Pancreas (tissue), 10 donors: ENCODE data around the gene FSD1. TPM values are rescaled to one million over a fixed set of nuclear protein-coding genes. Genes with fewer than 3 reads are reported as not detected.
"Not testable (repeated sequence)": the region's sequence is repeated elsewhere in the genome, so short reads cannot be mapped to it uniquely, and the experiment has no call there.

Experiments
- ATAC-seq, 4 donors: fragments of 200-7000 bp; cut with Tn5 transposase; one replicate each; pipeline versions ENCODE4 v1.8.0 to v1.9.1; 2020; ENCODE audit warnings: mild to moderate bottlenecking in 4 of 4, moderate library complexity in 4 of 4
- DNase-seq, 6 donors: peaks; one replicate each; pipeline ENCODE4 v3.0.0-alpha.2; 2020
- FAIRE-seq: peaks from 2 replicates; lab custom pipeline; 2012; peaks lifted over from hg19 to GRCh38; lab: Jason Lieb, UNC
- H3K27ac ChIP-seq, 4 donors: fragments of 200-600 bp; sonication (generic); 1 replicate in 3 of 4; 2 replicates in 1 of 4; pipeline versions ENCODE4 v1.5.0 to v1.8.0; 2020
- H3K27me3 ChIP-seq, 4 donors: fragments of 200-600 bp; one replicate each; pipeline ENCODE4 v1.8.0; 2021
- H3K36me3 ChIP-seq, 3 donors: fragments of 200-600 bp; sonication (generic) in 1 of 3; one replicate each; pipeline versions ENCODE4 v1.5.0 to v1.8.0; 2020 to 2021
- H3K4me1 ChIP-seq, 3 donors: fragments of 200-600 bp; one replicate each; pipeline ENCODE4 v1.8.0; 2021
- H3K4me3 ChIP-seq, 4 donors: fragments of 200-600 bp; sonication (generic) in 2 of 4; one replicate each; pipeline versions ENCODE4 v1.5.0 to v1.8.0; 2020 to 2021
- H3K9me3 ChIP-seq, 4 donors: fragments of 200-600 bp; one replicate each; pipeline ENCODE4 v1.8.0; 2021
- CTCF ChIP-seq, 4 donors: fragments of 200-600 bp; sonication (generic) in 3 of 4; IDR thresholded peaks; one replicate each; pipeline versions ENCODE4 v1.5.0 to v1.8.0; 2021; ENCODE audit warnings: antibody characterized with exemption in 4 of 4
- WGBS, 2 donors: extraction: QIAGEN DNeasy Blood & Tissue Kit; methylation state at CpG; one replicate each; pipeline ENCODE4 v1.1.7; 2013; 5-methylcytosine and 5-hydroxymethylcytosine counted together
- intact Hi-C, 3 donors: fragments of 100-400 bp; cut with DNase I; formaldehyde crosslinking; loops; one replicate each; pipeline versions ENCODE4 v1.11.1 to v1.14.2; 2022
- polyA plus RNA-seq, 2 donors: library from polyadenylated mRNA; stranded (reverse); fragments of 200-250 nt; gene quantifications; one replicate each; pipeline ENCODE4 v1.2.3, GENCODE V29; 2013
- total RNA-seq, 6 donors: library from RNA; stranded (reverse); fragmentation: NEBNext Ultra II Directional in 4 of 6; extraction: Animal tissue kit (Norgen Biotek cat#: 25700) in 4 of 6; gene quantifications; one replicate each; pipeline versions ENCODE4 v1.2.1 to v1.2.4, GENCODE V29; 2021 to 2023
- donor health status: healthy with polysubstance abuse.
- donor health status: DM: no; HTN: no; CAD: no; lungs with moderate emphysema.
- donor health status: DM: no; HTN: no; CAD: no.
- donor health status: control.
- donor health status: control.
- donor health status: Bipolar disorder and iron deficiency.
- donor health status: DM: yes; HTN: yes; CAD: no.
- donor health status: DM: no; HTN: no; CAD: no.
- donor health status: DM: no; HTN: no; CAD: no.
- donor health status: DM: yes; HTN: yes; CAD: no.

Gene FSD1
- total and polyA plus RNA-seq, 8 donors: 0.21 to 0.50 TPM; not detected in 6

- H3K36me3 ChIP-seq: no peaks in the 10 kb centered on the region
- FAIRE-seq (no peak), DNase-seq (no peak), ATAC-seq (no peak)
- H3K9me3 ChIP-seq: no peaks in the 10 kb centered on the region
- no peak overlapping the region for H3K27ac ChIP-seq
- H3K4me1 ChIP-seq: peaks cover 0 to 11% (median 6%) of the 10 kb centered on the region in 3 donors
- H3K4me3 ChIP-seq: no peak overlapping the region
- TF ChIP-seq CTCF (IDR thresholded peaks at IDR 0.05): no peak
- H3K27me3 ChIP-seq: no peaks in the 10 kb centered on the region
- intact Hi-C loops: no loop called here
- 82 to 93% methylated on average over 6 of the region's 6 CpGs for WGBS, 2 donors
These were observed 43.1 kb downstream of the FSD1 start for GRCh38 chr19:4347521-4347920.

GRCh38 chr19:4349225-4349624, 44.8 kb downstream of the FSD1 start:
- intact Hi-C loops, H3K36me3 ChIP-seq, H3K27me3 ChIP-seq, H3K4me1 ChIP-seq, ATAC-seq, H3K27ac ChIP-seq, H3K4me3 ChIP-seq, FAIRE-seq, H3K9me3 ChIP-seq, DNase-seq: not testable (repeated sequence)
- 95% methylated on average over 13 to 16 of the region's 16 CpGs for WGBS, 2 donors

- WGBS, 2 donors: 85 to 87% methylated on average over 8 of the region's 8 CpGs
- H3K9me3 ChIP-seq: no peaks in the 10 kb centered on the region
- no peaks in the 10 kb centered on the region for H3K36me3 ChIP-seq
- no peak for ATAC-seq
- TF ChIP-seq CTCF (IDR thresholded peaks at IDR 0.05): no peak
- no peak for FAIRE-seq
- intact Hi-C loops: loop anchor here in 2 of 3 donors (5.0 to 10.0 kb wide), 2 partner anchors 83 to 85 kb away; no protein-coding TSS in a partner anchor
- H3K4me1 ChIP-seq: peaks cover 0 to 8% (median 0%) of the 10 kb centered on the region in 3 donors
- H3K27ac ChIP-seq: no peak overlapping the region
- no peak for DNase-seq
- H3K4me3 ChIP-seq: no peak overlapping the region
- no peaks in the 10 kb centered on the region for H3K27me3 ChIP-seq
These were observed 45.7 kb downstream of the FSD1 start for GRCh38 chr19:4350111-4350510.

- FAIRE-seq (no peak), DNase-seq (no peak), ATAC-seq (no peak)
- no peaks in the 10 kb centered on the region for H3K36me3 ChIP-seq
- H3K27me3 ChIP-seq: no peaks in the 10 kb centered on the region
- no peak for TF ChIP-seq CTCF (IDR thresholded peaks at IDR 0.05)
- peaks cover 0 to 3% (median 0%) of the 10 kb centered on the region in 3 donors for H3K4me1 ChIP-seq
- WGBS, 2 donors: 96% methylated on average over 9 of the region's 9 CpGs
- H3K27ac ChIP-seq: no peak overlapping the region
- intact Hi-C loops: loop anchor here in 2 of 3 donors (5.0 to 10.0 kb wide), 2 partner anchors 83 to 86 kb away; no protein-coding TSS in a partner anchor
- no peaks in the 10 kb centered on the region for H3K9me3 ChIP-seq
- no peak overlapping the region for H3K4me3 ChIP-seq
These were observed 46.3 kb downstream of the FSD1 start for GRCh38 chr19:4350726-4351125.

- DNase-seq (peak in 4 of 6 donors; percentile 52 to 68 (median 64)), FAIRE-seq (no peak), ATAC-seq (peak; percentile 52 to 82 (median 77))
- no peaks in the 10 kb centered on the region for H3K9me3 ChIP-seq
- H3K27ac ChIP-seq: no peak overlapping the region
- no peaks in the 10 kb centered on the region for H3K27me3 ChIP-seq
- no peak overlapping the region for H3K4me3 ChIP-seq
- intact Hi-C loops: loop anchor here in 2 of 3 donors (5.0 to 10.0 kb wide), 2 partner anchors 85 to 88 kb away; no protein-coding TSS in a partner anchor
- no peaks in the 10 kb centered on the region for H3K36me3 ChIP-seq
- no peaks in the 10 kb centered on the region for H3K4me1 ChIP-seq
- 25 to 31% methylated on average over 9 of the region's 9 CpGs for WGBS, 2 donors
- peak; percentile 69 to 90 (median 86) for TF ChIP-seq CTCF (IDR thresholded peaks at IDR 0.05)
These were observed 48.3 kb downstream of the FSD1 start for GRCh38 chr19:4352701-4353121.
